Esophagus muscularis mucosa (tissue), 4 donors: ENCODE results near the gene FOLR3.

ENCODE experiments used
- CTCF ChIP-seq, 3 experiments: fragments of 200-600 bp in 2 of 3; fragments of 450-650 bp in 1 of 3; sonication (generic) in 2 of 3; IDR thresholded peaks; one replicate each; pipeline ENCODE4 v1.5.1; 2017 to 2019; ENCODE audit warnings: antibody characterized with exemption in 3 of 3, mild to moderate bottlenecking in 2 of 3, moderate library complexity in 1 of 3
- EP300 ChIP-seq: sonication (generic); formaldehyde crosslinking; IDR thresholded peaks from one replicate; pipeline ENCODE4 v1.6.1; 2017; ENCODE audit warnings: antibody characterized with exemption
- POLR2A ChIP-seq: fragments of 450-650 bp; IDR thresholded peaks from one replicate; pipeline ENCODE4 v1.6.1; 2017; ENCODE audit warnings: antibody characterized with exemption, moderate library complexity, mild to moderate bottlenecking, low read depth
- POLR2AphosphoS5 ChIP-seq, 2 donors: sonication (generic); formaldehyde crosslinking; IDR thresholded peaks; one replicate each; pipeline ENCODE4 v1.6.1; 2017; ENCODE audit warnings: antibody characterized with exemption in 2 of 2

GRCh38 chr11:72160319-72160718 is 24.8 kb downstream of the FOLR3 start:
- TF ChIP-seq CTCF (IDR thresholded peaks at IDR 0.05) (no peak), POLR2AphosphoS5 (IDR thresholded peaks at IDR 0.05) (no peak), POLR2A (no peak), EP300 (no peak)
